Stimulated activated CD4-positive, alpha-beta T cell treated with anti-CD3 and anti-CD28 coated beads, Interleukin-2, amount 100 ng/mL, for 4 hours (primary cell): ENCODE measurements around the gene TRAF1.

Experiments
- DNase-seq: peaks from one replicate; pipeline ENCODE4 v3.0.0-alpha.2; 2020; ENCODE audit warnings: low read depth

Gene TRAF1

GRCh38 chr9:120868676-120869359, 57.8 kb downstream of the TRAF1 start:
- peak; percentile 96 for DNase-seq

GRCh38 chr9:120868339-120868675, 58.3 kb downstream of the TRAF1 start:
- DNase-seq, result no peak

- no peak for DNase-seq
These were observed 58.8 kb downstream of the TRAF1 start for GRCh38 chr9:120867676-120868338.

GRCh38 chr9:120866651-120867050, 59.9 kb downstream of the TRAF1 start:
- no peak for DNase-seq

GRCh38 chr9:120865809-120866208, 60.8 kb downstream of the TRAF1 start:
- DNase-seq, result no peak

- DNase-seq, result no peak
These were observed 61.4 kb downstream of the TRAF1 start for GRCh38 chr9:120865176-120865575.

- DNase-seq, result no peak
These were observed 61.9 kb downstream of the TRAF1 start for GRCh38 chr9:120864719-120865118.

GRCh38 chr9:120863833-120864232, 62.8 kb downstream of the TRAF1 start:
- no peak for DNase-seq

GRCh38 chr9:120862452-120862851, 64.1 kb downstream of the TRAF1 start:
- DNase-seq, result no peak

- no peak for DNase-seq
These were observed 64.7 kb downstream of the TRAF1 start for GRCh38 chr9:120861935-120862334.

- no peak for DNase-seq
These were observed 66.5 kb downstream of the TRAF1 start for GRCh38 chr9:120860083-120860482.

GRCh38 chr9:120859361-120859760, 67.2 kb downstream of the TRAF1 start:
- DNase-seq, result no peak

- DNase-seq, result no peak
These were observed 68.7 kb downstream of the TRAF1 start for GRCh38 chr9:120857902-120858301.

GRCh38 chr9:120857481-120857880, 69.1 kb downstream of the TRAF1 start:
- no peak for DNase-seq

GRCh38 chr9:120856700-120857099, 69.9 kb downstream of the TRAF1 start:
- DNase-seq, result no peak

- no peak for DNase-seq
These were observed 70.5 kb downstream of the TRAF1 start for GRCh38 chr9:120855827-120856670.

- no peak for DNase-seq
These were observed 71.8 kb downstream of the TRAF1 start for GRCh38 chr9:120854596-120855327.

- no peak for DNase-seq
These were observed 73.4 kb downstream of the TRAF1 start for GRCh38 chr9:120853198-120853597.
